HCT116 (cell line): ENCODE measurements around the gene EXOC4. TPM values are rescaled to one million over a fixed set of nuclear protein-coding genes. Genes with fewer than 3 reads are reported as not detected.

Source experiments
- ATAC-seq: fragments of 200-7000 bp; cut with Tn5 transposase; 2 replicates; pipeline ENCODE4 v1.9.1; 2020; ENCODE audit warnings: mild to moderate bottlenecking, moderate library complexity
- BruUV-seq: library from RNA; stranded (reverse); fragments of 400-500 nt; replicated peaks from 2 replicates; lab custom pipeline; 2021; lab: Mats Ljungman, UMichigan
- CTCF ChIA-PET: fragments of 300-600 bp; sonication (Branson Sonifier 250); formaldehyde crosslinking; loops from one replicate; lab custom pipeline; 2021; ENCODE audit warnings: antibody characterized with exemption; lab: Charles Lee
- POLR2A ChIA-PET: fragments of 300-600, 350-600 bp; sonication (Branson Sonifier 250); formaldehyde crosslinking; loops from one replicate; lab custom pipeline; 2021; ENCODE audit warnings: antibody characterized with exemption; lab: Charles Lee
- RAD21 ChIA-PET, 2 experiments: fragments of 300-600 bp; sonication (Branson Sonifier 250); formaldehyde crosslinking; loops; one replicate each; lab custom pipeline; 2023; ENCODE audit warnings: low total read pairs in 2 of 2; ENCODE audit not compliant: uncharacterized antibody in 2 of 2, unreplicated experiment in 2 of 2, low non-redundant PET in 1 of 2; lab: Charles Lee
- DNase-seq: peaks from one replicate; pipeline ENCODE4 v3.0.0-alpha.2; 2010; ENCODE audit warnings: low read depth, low spot score
- H2AFZ ChIP-seq: fragments of 200-600 bp; shearing (Covaris generic), sonication (generic); 2 replicates; pipeline ENCODE4 v1.6.1; 2017; ENCODE audit warnings: low read depth, mixed run types, mixed read lengths, antibody characterized with exemption, low read length; ENCODE audit not compliant: poor library complexity, severe bottlenecking
- H3K27ac ChIP-seq: 2 replicates; pipeline ENCODE4 v1.5.1; 2012; ENCODE audit warnings: low read depth, low read length
- H3K27me3 ChIP-seq: fragments of 200-600 bp; sonication (generic); 2 replicates; pipeline ENCODE4 v1.6.1; 2016; ENCODE audit warnings: mixed run types, low read length, mixed read lengths; ENCODE audit not compliant: insufficient read depth
- H3K36me3 ChIP-seq, 2 experiments: fragments of 200-500 bp in 1 of 2; fragments of 200-600 bp in 1 of 2; sonication (Bioruptor generic) in 1 of 2; sonication (generic) in 1 of 2; 2 replicates each; pipeline versions ENCODE4 v1.5.1 to v1.6.1; 2014 to 2016; ENCODE audit warnings: low read length in 2 of 2, inconsistent platforms in 1 of 2, mixed read lengths in 1 of 2, mixed run types in 1 of 2; ENCODE audit not compliant: insufficient read depth in 2 of 2, control insufficient read depth in 1 of 2
- H3K4me1 ChIP-seq, 2 experiments: fragments of 200-600 bp in 1 of 2; sonication (generic) in 1 of 2; 2 replicates each; pipeline versions ENCODE4 v1.5.1 to v1.6.1; 2012 to 2017; ENCODE audit warnings: low read length in 2 of 2, inconsistent platforms in 1 of 2, mild to moderate bottlenecking in 1 of 2, mixed read lengths in 1 of 2, mixed run types in 1 of 2, moderate library complexity in 1 of 2; ENCODE audit not compliant: insufficient read depth in 2 of 2, control insufficient read depth in 1 of 2
- H3K4me2 ChIP-seq: fragments of 200-600 bp; sonication (generic); 2 replicates; pipeline ENCODE4 v1.6.1; 2017; ENCODE audit warnings: mixed run types, low read length, mixed read lengths
- H3K4me3 ChIP-seq, 2 experiments: fragments of 200-600 bp in 1 of 2; sonication (generic) in 1 of 2; replicated peaks in 1 of 2; 2 replicates each; pipeline ENCODE4 v1.5.1; 2011 to 2016; ENCODE audit warnings: low read length in 2 of 2, control low read depth in 1 of 2, low read depth in 1 of 2, mild to moderate bottlenecking in 1 of 2, mixed read lengths in 1 of 2, mixed run types in 1 of 2
- H3K79me2 ChIP-seq: fragments of 200-600 bp; sonication (generic); 2 replicates; pipeline ENCODE4 v1.6.1; 2017; ENCODE audit warnings: mild to moderate bottlenecking, mixed run types, low read length, moderate library complexity, mixed read lengths; ENCODE audit not compliant: insufficient read depth
- H3K9ac ChIP-seq: fragments of 200-600 bp; sonication (generic); 2 replicates; pipeline ENCODE4 v1.6.1; 2016; ENCODE audit warnings: low read length, mixed read lengths
- H3K9me2 ChIP-seq: fragments of 200-600 bp; sonication (generic), shearing (Covaris generic); 2 replicates; pipeline ENCODE4 v1.6.1; 2017; ENCODE audit warnings: mixed run types, mild to moderate bottlenecking, moderate library complexity; ENCODE audit not compliant: insufficient read depth
- H3K9me3 ChIP-seq, 2 experiments: fragments of 200-500 bp in 1 of 2; fragments of 200-600 bp in 1 of 2; sonication (Bioruptor generic) in 1 of 2; sonication (generic) in 1 of 2; 2 replicates each; pipeline ENCODE4 v1.6.1; 2014 to 2017; ENCODE audit warnings: low read length in 2 of 2, mixed read lengths in 2 of 2, inconsistent platforms in 1 of 2, low read depth in 1 of 2, mild to moderate bottlenecking in 1 of 2, mixed run types in 1 of 2, moderate library complexity in 1 of 2; ENCODE audit not compliant: control insufficient read depth in 1 of 2, insufficient read depth in 1 of 2
- H4K20me1 ChIP-seq: fragments of 200-600 bp; sonication (generic), shearing (Covaris generic); 2 replicates; pipeline ENCODE4 v1.6.1; 2017; ENCODE audit warnings: mixed run types, mild to moderate bottlenecking, moderate library complexity; ENCODE audit not compliant: insufficient read depth
- CBX3 ChIP-seq: IDR thresholded peaks from 2 replicates; pipeline ENCODE4 v1.6.1; 2012; ENCODE audit warnings: low read depth
- CEBPB ChIP-seq: IDR thresholded peaks from 2 replicates; pipeline ENCODE4 v1.6.1; 2012; ENCODE audit warnings: low read depth
- CTCF ChIP-seq, 3 experiments: fragments of 200-600 bp in 1 of 3; sonication (generic) in 1 of 3; IDR thresholded peaks in 2 of 3; conservative IDR thresholded peaks in 1 of 3; 2 replicates each; pipeline ENCODE4 v1.5.1; 2012 to 2017; ENCODE audit warnings: low read depth in 2 of 3, low read length in 2 of 3, antibody characterized with exemption in 1 of 3, borderline replicate concordance in 1 of 3, control low read depth in 1 of 3, mild to moderate bottlenecking in 1 of 3, mixed read lengths in 1 of 3, mixed run types in 1 of 3, moderate library complexity in 1 of 3; ENCODE audit not compliant: insufficient read depth in 1 of 3
- EGR1 ChIP-seq: IDR thresholded peaks from 2 replicates; pipeline ENCODE4 v1.6.1; 2012; ENCODE audit warnings: low read depth
- ELF1 ChIP-seq: IDR thresholded peaks from 2 replicates; pipeline ENCODE4 v1.6.1; 2012; ENCODE audit warnings: low read depth, borderline replicate concordance
- EZH2 ChIP-seq: fragments of 200-600 bp; sonication (generic); IDR thresholded peaks from 2 replicates; pipeline ENCODE4 v1.6.1; 2017; ENCODE audit warnings: antibody characterized with exemption, mixed run types
- FOSL1 ChIP-seq: IDR thresholded peaks from 2 replicates; pipeline ENCODE4 v1.6.1; 2012; ENCODE audit warnings: low read depth
- JUND ChIP-seq: IDR thresholded peaks from 2 replicates; pipeline ENCODE4 v1.6.1; 2012
- POLR2A ChIP-seq: IDR thresholded peaks from 2 replicates; pipeline ENCODE4 v1.7.0; 2011; ENCODE audit warnings: borderline replicate concordance; ENCODE audit not compliant: insufficient read depth, insufficient read length; ENCODE audit errors: extremely low read depth
- REST ChIP-seq: IDR thresholded peaks from 2 replicates; pipeline ENCODE4 v1.6.1; 2012; ENCODE audit warnings: low read depth
- SIN3A ChIP-seq: IDR thresholded peaks from 2 replicates; pipeline ENCODE4 v1.6.1; 2012; ENCODE audit warnings: low read depth
- SP1 ChIP-seq: IDR thresholded peaks from 2 replicates; pipeline ENCODE4 v1.6.1; 2012; ENCODE audit warnings: low read depth
- SRF ChIP-seq: IDR thresholded peaks from 2 replicates; pipeline ENCODE4 v1.6.1; 2012; ENCODE audit warnings: low read depth
- YY1 ChIP-seq: IDR thresholded peaks from 2 replicates; pipeline ENCODE4 v1.6.1; 2011; ENCODE audit warnings: low read length, low read depth, moderate library complexity, mild to moderate bottlenecking; ENCODE audit not compliant: insufficient replicate concordance; ENCODE audit errors: extremely low read depth
- ZFX ChIP-seq: fragments of 450-650 bp; IDR thresholded peaks from 2 replicates; pipeline ENCODE4 v1.6.1; 2017
- ZNF274 ChIP-seq: fragments of 200-500 bp; sonication (Bioruptor generic); IDR thresholded peaks from 2 replicates; pipeline ENCODE4 v1.6.1; 2014; ENCODE audit warnings: mild to moderate bottlenecking, low read depth, low read length, inconsistent platforms
- intact Hi-C: fragments of 100-400 bp; cut with micrococcal nuclease; formaldehyde crosslinking; loops from 2 replicates; pipeline ENCODE4 v1.10.0; 2022
- total RNA-seq: library from RNA; stranded (reverse); gene quantifications from one replicate; pipeline ENCODE4 v1.2.1, GENCODE V29; 2021; ENCODE audit not compliant: unreplicated experiment

The EXOC4 gene
- total RNA-seq, 1 experiment from 2014 or later: 40.3 TPM

GRCh38 chr7:133702078-133702477 lies 449.2 kb downstream of the EXOC4 start:
- Histone ChIP-seq H2AFZ (no peak overlapping the region), H3K79me2 (no peaks in the 10 kb centered on the region), H3K4me2 (no peak overlapping the region), H3K4me1 (peaks cover 4 to 22% of the 10 kb centered on the region in 2 experiments; a peak in 2 of 4 replicates), H3K27ac (no peak overlapping the region), H3K4me3 (no peak overlapping the region), H3K27me3 (no peaks in the 10 kb centered on the region), H4K20me1 (no peaks in the 10 kb centered on the region), H3K36me3 (no peaks in the 10 kb centered on the region), H3K9ac (no peak overlapping the region)
- intact Hi-C loops: no loop called here
- ChIA-PET RAD21 (interaction anchor here in 1 of 2 experiments (0.6 kb wide), 1 partner anchor 1156 kb away, joined by 4 read pairs; no protein-coding TSS in a partner anchor), CTCF (no interaction called here), POLR2A (no interaction called here)
- no TSS peak for BruUV-seq
- DNase-seq (no peak), ATAC-seq (no peak)
- no peak for TF ChIP-seq EGR1
- no peak for TF ChIP-seq YY1
- TF ChIP-seq, all 23 proteins: peak for 0
- Histone ChIP-seq H3K9me3 (no peaks in the 10 kb centered on the region), H3K9me2 (no peaks in the 10 kb centered on the region)

- H3K9ac ChIP-seq: no peak overlapping the region
- ChIA-PET CTCF (no interaction called here), RAD21 (no interaction called here), POLR2A (no interaction called here)
- H3K79me2 ChIP-seq: no peaks in the 10 kb centered on the region
- intact Hi-C loops: no loop called here
- H3K4me1 ChIP-seq: peaks cover 4 to 22% of the 10 kb centered on the region in 2 experiments; a peak in 2 of 4 replicates
- no peaks in the 10 kb centered on the region for H3K36me3 ChIP-seq
- H4K20me1 ChIP-seq: no peaks in the 10 kb centered on the region
- ATAC-seq: no peak
- no peaks in the 10 kb centered on the region for H3K9me3 ChIP-seq
- no peak for DNase-seq
- no peaks in the 10 kb centered on the region for H3K9me2 ChIP-seq
- H3K27ac ChIP-seq: no peak overlapping the region
- TF ChIP-seq CTCF (IDR thresholded peaks at IDR 0.05 in 2 of 3, conservative IDR thresholded peaks at IDR 0.05 in 1 of 3; ENCODE audit: borderline replicate concordance in 1 of 3, insufficient read depth in 1 of 3, low read depth in 2 of 3, low read length in 2 of 3) (no peak), JUND (no peak), SP1 (no peak), CEBPB (no peak), EZH2 (no peak), ELF1 (no peak), SRF (no peak), REST (no peak), POLR2A (no peak), ZFX (no peak), YY1 (no peak), CBX3 (no peak), FOSL1 (no peak), SIN3A (no peak), ZNF274 (no peak)
- H3K4me3 ChIP-seq: no peak overlapping the region
- H3K27me3 ChIP-seq: no peaks in the 10 kb centered on the region
- no peak overlapping the region for H3K4me2 ChIP-seq
- no TSS peak for BruUV-seq
- H2AFZ ChIP-seq: no peak overlapping the region
Observed at GRCh38 chr7:133702960-133703359, 450.1 kb downstream of the EXOC4 start.
